Activated CD8-positive, alpha-beta memory T cell treated with anti-CD3 and anti-CD28 coated beads for 1 hour (primary cell): ENCODE results near the gene R3HDM2.
"Not testable (repeated sequence)": the region's sequence is repeated elsewhere in the genome, so short reads cannot be mapped to it uniquely, and the experiment has no call there.

Source experiments
- DNase-seq, 2 donors: peaks; one replicate each; pipeline ENCODE4 v3.0.0-alpha.2; 2020; ENCODE audit warnings: low read depth in 1 of 2; ENCODE audit errors: extremely low read depth in 1 of 2

R3HDM2 gene

DNA sequence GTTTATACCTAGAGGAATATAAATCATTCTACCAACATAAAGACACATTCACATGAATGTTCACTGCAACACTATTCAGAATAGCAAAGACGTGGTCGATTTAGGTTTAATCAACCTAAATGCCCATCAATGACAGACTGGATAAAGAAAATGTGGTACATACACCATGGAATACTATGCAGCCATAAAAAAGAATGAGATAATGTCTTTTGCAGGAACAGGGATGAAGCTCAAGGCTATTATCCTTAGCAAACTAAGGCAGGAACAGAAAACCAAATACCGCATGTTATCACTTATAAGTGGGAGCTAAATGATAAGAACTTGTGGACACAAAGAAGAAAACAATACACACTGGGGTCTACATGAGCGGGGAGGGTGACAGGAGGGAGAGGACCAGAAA lies 94.5 kb downstream of the R3HDM2 start:
- DNase-seq, result not testable (repeated sequence)

GRCh38 chr12:57334219-57334618 lies 96.6 kb downstream of the R3HDM2 start:
- no peak for DNase-seq

DNA sequence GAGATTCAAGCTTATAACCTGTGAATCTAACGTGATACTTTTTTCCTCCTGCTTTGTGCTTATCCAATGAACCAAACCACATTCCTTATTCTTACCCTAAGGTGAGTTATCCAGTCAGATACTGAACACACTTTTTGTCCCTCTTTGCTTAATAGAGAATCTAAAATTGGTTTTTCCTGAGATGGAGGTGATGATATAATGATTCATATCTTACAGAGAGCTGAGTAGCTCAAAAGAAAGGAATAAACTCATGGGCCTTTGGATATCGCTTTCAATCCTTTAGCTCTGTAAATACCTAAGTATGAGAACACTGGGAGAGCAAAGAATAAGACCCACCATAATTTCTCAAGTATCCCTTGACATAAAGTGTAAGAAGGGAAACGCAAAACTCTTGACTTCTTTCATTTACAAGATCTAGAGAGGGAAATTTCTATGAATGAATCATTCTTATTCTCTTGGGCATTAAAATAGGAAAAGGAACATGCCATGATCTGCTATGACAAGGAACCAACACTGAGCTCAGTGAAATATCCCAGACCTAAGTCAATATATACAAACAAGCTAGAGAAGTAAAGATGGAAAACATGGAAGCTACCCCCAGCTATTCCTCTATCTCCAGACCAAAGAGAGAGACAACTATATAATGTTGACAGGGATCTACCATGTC lies 98.1 kb downstream of the R3HDM2 start:
- DNase-seq, result no peak

GRCh38 chr12:57330992-57331391 lies 99.9 kb downstream of the R3HDM2 start:
- no peak for DNase-seq

- no peak for DNase-seq
Measured at GRCh38 chr12:57329219-57329618, 101.6 kb downstream of the R3HDM2 start.

- no peak for DNase-seq
Measured at GRCh38 chr12:57325395-57325794, 105.4 kb downstream of the R3HDM2 start.

DNA sequence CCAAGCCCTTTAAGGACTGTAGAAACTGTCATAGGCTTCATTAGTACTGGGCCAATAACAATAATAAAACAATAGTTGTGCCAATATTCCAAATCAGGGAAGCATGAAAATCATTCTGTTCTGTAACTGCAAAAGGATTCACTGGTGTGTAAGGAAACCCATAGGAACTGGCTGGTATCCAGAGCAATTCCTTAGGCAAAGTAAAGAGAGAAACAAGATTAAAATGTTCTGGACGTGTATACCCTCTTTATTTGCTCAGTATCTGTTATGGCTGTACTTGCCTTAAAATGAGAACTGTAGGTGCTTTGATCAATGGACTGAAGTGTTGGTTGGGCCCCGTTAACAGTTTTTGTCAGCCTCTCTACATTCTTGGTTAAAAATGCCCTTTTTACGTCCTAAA lies 107.4 kb downstream of the R3HDM2 start:
- DNase-seq, result no peak

DNA sequence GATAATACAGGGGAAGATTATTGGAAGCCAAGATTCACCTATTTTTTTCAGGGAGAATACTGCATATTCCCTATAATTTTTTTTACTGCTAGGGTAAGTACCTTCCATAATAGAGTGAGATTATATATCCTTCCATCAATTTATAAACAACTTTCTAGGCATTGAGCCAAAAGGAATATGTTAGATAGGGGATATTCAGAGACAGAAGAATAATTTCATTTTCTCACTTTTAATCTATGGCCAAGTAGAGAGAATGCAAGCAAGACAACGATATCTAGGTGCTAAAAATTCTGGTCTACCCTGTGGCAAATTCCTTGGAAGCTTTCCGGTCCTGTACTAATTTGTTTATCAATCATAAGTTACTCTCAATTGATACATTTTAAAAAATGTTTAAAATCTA lies 110.2 kb downstream of the R3HDM2 start:
- DNase-seq, result no peak

- DNase-seq, result no peak
Measured at GRCh38 chr12:57319678-57320469, 111.0 kb downstream of the R3HDM2 start.

DNA sequence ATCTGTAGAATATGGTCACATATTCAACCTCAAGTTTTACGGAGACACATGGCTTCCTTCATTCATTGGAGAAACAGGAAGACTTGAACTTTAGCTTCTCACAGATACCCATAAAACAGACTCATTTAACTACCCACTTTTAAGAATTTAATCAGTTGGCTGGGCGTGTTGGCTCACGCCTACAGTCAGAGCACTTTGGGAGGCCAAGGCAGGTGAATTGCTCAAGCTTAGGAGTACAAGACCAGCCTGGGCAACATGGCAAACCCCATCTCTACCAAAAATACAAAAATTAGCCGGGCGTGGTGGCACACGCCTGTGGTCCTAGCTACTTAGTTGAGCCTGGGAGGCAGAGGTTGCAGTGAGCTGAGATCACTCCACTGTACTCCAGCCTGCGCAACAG lies 115.2 kb downstream of the R3HDM2 start:
- DNase-seq, result no peak

- DNase-seq, result not testable (repeated sequence)
Measured at GRCh38 chr12:57312287-57312686, 118.6 kb downstream of the R3HDM2 start.

- DNase-seq, result no peak
Measured at GRCh38 chr12:57309420-57309819, 121.4 kb downstream of the R3HDM2 start.

DNA sequence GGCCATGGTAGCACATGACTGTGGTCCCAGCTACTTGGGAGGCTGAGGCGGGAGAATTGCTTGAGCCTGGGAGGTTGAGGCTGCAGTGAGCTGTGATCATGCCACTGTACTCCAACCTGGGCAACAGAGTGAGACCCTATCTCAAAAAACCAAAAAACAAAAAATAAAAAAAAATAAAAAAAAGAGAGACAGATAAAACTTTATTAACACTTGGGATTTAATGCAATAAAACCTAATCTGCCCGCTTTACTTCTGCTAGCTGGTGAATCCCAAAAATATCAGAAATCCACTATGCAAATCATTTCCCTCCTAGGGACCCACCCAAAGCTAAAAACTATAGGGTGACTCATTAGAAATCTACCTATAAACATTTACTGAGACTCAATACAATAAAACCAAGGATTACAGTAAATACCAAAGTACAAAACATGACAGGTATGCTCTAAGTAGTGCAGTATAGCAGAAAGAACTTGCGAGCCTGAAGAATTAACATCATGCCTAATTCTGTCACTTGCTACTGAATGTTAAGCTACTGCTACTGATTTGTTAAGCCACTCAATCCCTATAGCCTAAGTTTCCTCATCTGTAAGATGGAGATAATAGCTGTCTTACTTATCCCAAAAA lies 129.8 kb downstream of the R3HDM2 start:
- DNase-seq, result no peak

DNA sequence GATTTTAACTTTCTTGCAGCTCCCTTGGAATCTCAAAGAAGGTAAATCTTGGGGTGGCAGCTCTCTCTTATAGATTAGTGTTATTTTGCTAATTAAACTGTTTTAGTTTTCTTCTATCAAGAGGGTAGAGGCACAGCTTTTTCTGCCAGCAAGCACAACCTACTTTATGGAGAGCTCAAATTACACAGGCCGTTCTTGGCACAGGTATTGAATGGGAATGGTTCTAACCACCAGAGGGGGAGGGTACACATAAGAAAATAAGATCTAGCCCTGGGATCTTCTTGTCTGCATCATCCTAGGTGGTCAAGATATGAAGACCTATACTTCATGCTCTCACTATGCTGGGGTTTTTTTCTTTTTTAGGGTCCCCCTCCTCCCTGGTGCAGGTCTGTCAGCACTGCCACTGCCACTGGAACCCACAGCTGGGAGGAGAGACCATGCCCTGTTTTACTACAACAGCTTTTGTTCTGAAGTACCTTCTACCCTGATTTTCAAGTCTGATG lies 131.3 kb downstream of the R3HDM2 start:
- no peak for DNase-seq

DNA sequence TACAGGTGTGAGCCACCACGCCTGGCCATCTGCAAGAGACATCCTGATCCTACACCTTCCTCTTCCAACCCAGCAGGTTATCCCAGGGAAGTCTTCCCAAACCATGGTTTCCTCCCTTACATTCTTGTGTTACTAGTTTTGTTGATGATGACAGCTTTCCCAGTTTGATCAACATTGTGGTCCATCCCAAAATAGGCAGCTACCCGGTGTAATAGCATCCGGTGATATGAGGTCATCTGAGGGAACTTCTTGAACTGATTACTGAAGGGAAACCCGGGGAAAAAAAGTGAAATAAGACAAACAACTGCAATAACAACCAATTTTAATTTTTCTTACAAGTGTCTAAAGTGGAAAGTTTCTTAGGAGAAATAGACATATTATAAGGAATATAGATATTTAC lies 134.6 kb downstream of the R3HDM2 start:
- DNase-seq, result no peak

GRCh38 chr12:57282073-57282472 lies 148.8 kb downstream of the R3HDM2 start:
- DNase-seq, result not testable (repeated sequence)

DNA sequence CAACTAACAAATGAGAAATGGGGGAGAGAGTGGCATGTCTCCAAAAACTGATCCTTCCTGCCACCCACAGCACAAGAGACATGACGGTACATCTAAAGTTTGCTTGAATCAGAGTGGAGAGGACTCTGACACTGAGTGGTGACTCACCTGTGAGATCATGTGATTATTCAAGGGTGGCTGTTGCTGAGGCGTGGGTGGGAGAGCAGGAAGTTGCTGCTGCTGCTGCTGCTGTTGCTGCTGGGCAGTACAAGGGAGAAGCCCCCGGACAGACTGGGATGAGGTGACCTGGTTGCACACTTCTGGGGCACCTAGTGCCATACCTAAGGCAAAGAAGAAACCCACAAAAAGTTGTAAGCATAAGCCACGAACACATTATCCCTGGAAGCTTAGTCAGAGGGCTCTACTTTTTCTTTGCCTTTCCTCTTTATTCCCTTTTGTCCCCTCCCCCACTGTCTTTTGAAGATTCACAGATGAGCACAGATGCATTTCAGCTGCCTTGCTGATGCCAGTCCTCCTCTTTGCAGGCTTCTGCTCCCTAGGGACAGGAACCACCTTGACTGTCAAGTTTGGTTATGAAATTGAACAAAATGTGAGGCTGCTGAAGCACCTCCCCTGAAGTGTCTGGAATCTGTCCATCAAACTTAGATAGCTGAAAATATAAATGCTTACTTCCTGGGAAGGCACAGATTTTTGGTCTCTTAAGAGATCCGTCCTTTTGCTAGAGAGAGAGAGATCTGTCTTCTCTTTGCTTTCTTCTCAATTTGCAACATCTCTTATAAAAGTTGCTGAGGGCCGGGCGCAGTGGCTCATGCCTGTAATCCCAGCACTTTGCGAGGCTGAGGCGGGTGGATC lies 150.4 kb downstream of the R3HDM2 start:
- DNase-seq, result peak; percentile 15 to 37

DNA sequence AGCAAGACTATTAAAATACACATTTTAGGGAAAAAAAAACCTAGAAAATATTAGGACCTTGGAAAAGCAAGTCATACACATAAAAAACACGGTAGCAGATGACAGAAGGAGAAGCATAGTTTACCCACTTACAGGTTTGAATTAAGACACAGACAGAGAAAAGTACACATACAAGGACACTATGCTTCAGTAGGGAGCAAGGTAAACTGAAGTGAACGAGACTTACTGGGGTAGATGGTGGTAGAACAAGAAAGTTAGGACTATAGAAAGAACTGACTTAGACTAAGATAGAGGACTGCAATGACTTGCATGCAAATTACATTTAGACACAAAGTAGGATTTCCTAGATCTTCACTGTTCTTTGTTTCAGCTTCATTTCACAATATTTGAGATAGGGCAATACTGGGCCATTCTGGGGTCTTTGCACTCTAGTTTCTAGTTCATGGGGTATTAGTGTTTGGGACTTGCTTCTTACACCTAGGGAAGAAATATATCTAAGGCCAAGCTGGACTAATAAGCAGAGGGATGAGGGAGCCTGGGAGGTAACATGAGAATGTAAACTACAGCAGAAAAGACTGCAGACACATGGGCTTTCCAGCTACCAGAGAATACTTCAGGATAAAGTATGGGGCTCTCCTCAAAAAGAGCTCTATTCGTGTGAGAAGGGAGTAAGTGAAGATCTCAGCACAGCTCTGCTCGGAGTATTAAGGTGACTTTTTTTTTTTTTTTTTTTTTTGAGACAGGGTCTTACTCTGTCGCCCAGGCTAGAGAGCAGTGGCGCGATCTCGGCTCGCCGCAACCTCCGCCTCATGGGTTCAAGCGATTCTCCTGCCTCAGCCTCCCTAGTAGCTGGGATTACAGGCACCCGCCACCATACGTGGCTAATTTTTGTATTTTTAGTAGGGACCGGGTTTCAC lies 152.1 kb downstream of the R3HDM2 start:
- DNase-seq, result no peak

DNA sequence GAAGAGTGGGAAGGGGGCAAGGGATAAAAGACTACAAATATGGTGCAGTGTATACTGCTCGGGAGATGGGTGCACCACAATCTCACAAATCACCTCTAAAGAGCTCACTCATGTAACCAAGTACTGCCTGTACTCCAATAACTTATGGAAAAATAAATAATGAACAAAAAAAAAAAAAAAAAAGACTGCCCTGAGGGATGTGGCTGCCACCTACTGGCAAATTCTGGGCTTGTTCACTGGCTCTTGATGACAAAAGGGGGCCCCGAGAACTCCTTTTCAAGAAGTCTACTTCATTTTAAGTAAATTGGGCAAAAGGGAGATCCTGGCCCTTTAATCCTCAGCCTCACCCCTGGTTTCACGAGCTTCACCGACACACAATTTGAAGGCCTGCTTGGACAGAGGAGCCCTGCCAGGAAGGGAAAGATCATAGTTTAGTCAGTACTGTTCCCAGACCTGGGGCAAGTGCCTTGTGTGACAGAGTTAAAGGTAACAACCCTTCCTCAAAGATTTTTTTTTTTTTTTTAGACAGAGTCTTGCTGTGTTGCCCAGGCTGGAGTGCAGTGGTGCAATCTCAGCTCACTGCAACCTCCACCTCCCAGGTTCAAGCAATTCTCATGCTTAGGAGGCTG lies 153.8 kb downstream of the R3HDM2 start:
- no peak for DNase-seq
